Naive B cell (primary cell): ENCODE measurements around the gene TBP. TPM values are rescaled to one million over a fixed set of nuclear protein-coding genes. Genes with fewer than 3 reads are reported as not detected.
"Not testable (repeated sequence)": the region's sequence is repeated elsewhere in the genome, so short reads cannot be mapped to it uniquely, and the experiment has no call there.

Experiments used
- ATAC-seq, 2 donors: fragments of 150-1000 bp; cut with Tn5 transposase; 2 replicates each; pipeline ENCODE4 v1.10.0; 2021; ENCODE audit warnings: low read depth in 2 of 2, mild to moderate bottlenecking in 2 of 2, moderate library complexity in 2 of 2
- DNase-seq: peaks from one replicate; pipeline ENCODE4 v3.0.0; 2022
- H3K27ac Mint-ChIP-seq, 6 donors: one replicate each; pipeline ENCODE4 v1.8.0; 2020 to 2022; ENCODE audit warnings: mild to moderate bottlenecking in 6 of 6, mixed read lengths in 6 of 6, moderate library complexity in 5 of 6, inconsistent platforms in 2 of 6
- H3K27me3 Mint-ChIP-seq, 3 donors: one replicate each; pipeline ENCODE4 v1.8.0; 2021 to 2022; ENCODE audit warnings: mixed read lengths in 3 of 3, mild to moderate bottlenecking in 1 of 3
- H3K36me3 Mint-ChIP-seq, 2 donors: one replicate each; pipeline ENCODE4 v1.8.0; 2020 to 2022; ENCODE audit warnings: mixed read lengths in 2 of 2, inconsistent platforms in 1 of 2, mild to moderate bottlenecking in 1 of 2
- H3K4me1 Mint-ChIP-seq, 3 donors: one replicate each; pipeline ENCODE4 v1.8.0; 2020 to 2022; ENCODE audit warnings: mixed read lengths in 3 of 3, inconsistent platforms in 1 of 3, mild to moderate bottlenecking in 1 of 3, moderate library complexity in 1 of 3
- H3K4me3 Mint-ChIP-seq, 8 donors: one replicate each; pipeline ENCODE4 v1.8.0; 2020 to 2022; ENCODE audit warnings: mild to moderate bottlenecking in 8 of 8, mixed read lengths in 8 of 8, moderate library complexity in 8 of 8, inconsistent platforms in 2 of 8
- H3K9me3 Mint-ChIP-seq, 7 donors: one replicate each; pipeline ENCODE4 v1.8.0; 2020 to 2022; ENCODE audit warnings: mixed read lengths in 7 of 7, mild to moderate bottlenecking in 5 of 7, inconsistent platforms in 2 of 7, moderate library complexity in 1 of 7
- polyA plus RNA-seq, 6 donors: library from polyadenylated mRNA; unstranded; fragments of 300-500 nt; fragmentation: Illumina TruSeq; gene quantifications; one replicate each; pipeline ENCODE4 v1.2.3, GENCODE V29; 2021; ENCODE audit warnings: low read depth in 6 of 6

The TBP gene
- polyA plus RNA-seq, 6 donors from 2014 or later = 16.3 to 24.0 (median 19.3) TPM

- H3K9me3 Mint-ChIP-seq = peaks cover 18 to 57% (median 35%) of the 10 kb centered on the region in 7 donors
- ATAC-seq = no peak
- H3K27me3 Mint-ChIP-seq = peaks cover 25 to 42% (median 41%) of the 10 kb centered on the region in 3 donors
These were observed 36.6 kb downstream of the TBP start for GRCh38 chr6:170590725-170591124.

DNA sequence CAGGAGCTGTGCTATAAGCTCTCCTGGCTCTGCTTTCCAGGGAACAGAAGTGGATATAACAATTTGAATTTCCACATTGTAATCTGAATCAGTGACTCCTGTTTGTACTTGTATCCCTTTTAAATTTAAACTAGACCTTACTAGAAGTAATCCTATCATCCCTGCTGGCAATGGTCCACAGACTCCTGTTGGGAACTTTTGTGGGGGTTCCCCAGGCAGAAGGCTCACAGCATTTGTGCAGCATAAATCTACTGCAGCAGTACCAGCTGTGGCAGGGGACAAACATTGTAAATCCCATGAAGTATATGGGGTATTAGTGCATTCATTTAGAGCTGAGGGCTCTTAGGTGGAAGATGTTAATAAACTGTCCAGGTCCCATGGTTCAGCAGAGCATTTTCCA, 42.3 kb downstream of the TBP start:
- peaks cover 16 to 23% of the 10 kb centered on the region in 2 donors for H3K36me3 Mint-ChIP-seq
- peaks cover 12 to 36% (median 23%) of the 10 kb centered on the region in 7 donors for H3K9me3 Mint-ChIP-seq
- H3K4me3 Mint-ChIP-seq = no peak overlapping the region
- H3K27ac Mint-ChIP-seq = no peak overlapping the region
- no peak for DNase-seq
- H3K4me1 Mint-ChIP-seq = no peaks in the 10 kb centered on the region
- no peak for ATAC-seq
- peaks cover 38 to 45% (median 43%) of the 10 kb centered on the region in 3 donors for H3K27me3 Mint-ChIP-seq

More at GRCh38 chr6:170590725-170591124, 36.6 kb downstream of the TBP start:
- peaks cover 27 to 34% of the 10 kb centered on the region in 2 donors for H3K36me3 Mint-ChIP-seq
- H3K4me3 Mint-ChIP-seq = no peak overlapping the region
- no peak overlapping the region for H3K27ac Mint-ChIP-seq
- no peak for DNase-seq
- H3K4me1 Mint-ChIP-seq = no peaks in the 10 kb centered on the region

GRCh38 chr6:170597278-170597677, 43.1 kb downstream of the TBP start:
- Mint-ChIP-seq H3K27ac (no peak overlapping the region), H3K4me1 (no peaks in the 10 kb centered on the region), H3K9me3 (peaks cover 5 to 27% (median 15%) of the 10 kb centered on the region in 7 donors), H3K4me3 (no peak overlapping the region), H3K36me3 (peaks cover 8 to 14% of the 10 kb centered on the region in 2 donors), H3K27me3 (peaks cover 34 to 39% (median 36%) of the 10 kb centered on the region in 3 donors)
- ATAC-seq = no peak
- no peak for DNase-seq

DNA sequence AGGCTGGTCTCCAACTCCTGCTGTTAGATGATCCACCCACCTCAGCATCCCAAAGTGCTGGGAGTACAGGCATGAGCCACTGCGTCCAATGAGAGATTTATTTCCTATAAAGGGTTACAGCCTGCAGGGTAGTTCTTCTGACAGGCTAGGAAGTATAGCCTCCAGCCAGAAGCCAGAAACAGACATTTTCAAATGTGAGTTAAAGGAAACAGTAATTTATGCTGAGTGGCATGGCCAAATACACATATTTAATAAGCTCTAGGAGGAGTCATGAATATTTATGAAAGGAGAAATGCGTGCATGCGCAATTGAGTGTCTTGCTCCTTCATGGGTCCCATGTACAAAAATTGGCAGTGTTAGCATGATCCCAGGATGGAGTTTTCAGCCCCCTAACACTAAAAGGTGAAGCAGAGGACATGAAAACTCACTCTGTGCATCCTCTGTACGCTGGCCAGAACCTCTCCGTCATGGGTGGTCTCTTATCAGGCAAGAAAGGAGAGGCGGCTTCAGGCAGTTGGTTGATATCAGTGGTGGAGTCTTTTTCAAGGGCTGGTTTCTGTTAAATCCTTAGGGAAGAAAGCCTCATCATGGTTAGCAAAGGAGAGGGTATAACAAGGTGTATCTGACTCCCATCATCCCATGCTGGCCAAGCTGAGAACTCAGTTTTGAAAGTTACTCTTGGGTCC, 51.5 kb downstream of the TBP start:
- Mint-ChIP-seq H3K4me3 (no peak overlapping the region), H3K4me1 (no peaks in the 10 kb centered on the region), H3K27me3 (peaks cover 50 to 61% (median 58%) of the 10 kb centered on the region in 3 donors), H3K9me3 (peaks cover 0 to 5% (median 2%) of the 10 kb centered on the region in 7 donors), H3K36me3 (no peaks in the 10 kb centered on the region), H3K27ac (no peak overlapping the region)
- DNase-seq (no peak), ATAC-seq (no peak)

- H3K27ac Mint-ChIP-seq, H3K4me1 Mint-ChIP-seq, H3K9me3 Mint-ChIP-seq, H3K36me3 Mint-ChIP-seq, ATAC-seq, DNase-seq, H3K4me3 Mint-ChIP-seq: not testable (repeated sequence)
- peaks cover 50 to 54% (median 54%) of the 10 kb centered on the region in 3 donors for H3K27me3 Mint-ChIP-seq
These were observed 55.1 kb downstream of the TBP start for GRCh38 chr6:170609225-170609624.

GRCh38 chr6:170612256-170612804, 58.2 kb downstream of the TBP start:
- H3K27ac Mint-ChIP-seq, DNase-seq, H3K36me3 Mint-ChIP-seq, H3K9me3 Mint-ChIP-seq, H3K4me1 Mint-ChIP-seq: not testable (repeated sequence)
- Mint-ChIP-seq H3K4me3 (peak overlapping the region in 5 of 8 donors; percentile 52 to 71 (median 56)), H3K27me3 (peaks cover 30 to 35% (median 35%) of the 10 kb centered on the region in 3 donors)
- ATAC-seq = peak; percentile 94 to 98

DNA sequence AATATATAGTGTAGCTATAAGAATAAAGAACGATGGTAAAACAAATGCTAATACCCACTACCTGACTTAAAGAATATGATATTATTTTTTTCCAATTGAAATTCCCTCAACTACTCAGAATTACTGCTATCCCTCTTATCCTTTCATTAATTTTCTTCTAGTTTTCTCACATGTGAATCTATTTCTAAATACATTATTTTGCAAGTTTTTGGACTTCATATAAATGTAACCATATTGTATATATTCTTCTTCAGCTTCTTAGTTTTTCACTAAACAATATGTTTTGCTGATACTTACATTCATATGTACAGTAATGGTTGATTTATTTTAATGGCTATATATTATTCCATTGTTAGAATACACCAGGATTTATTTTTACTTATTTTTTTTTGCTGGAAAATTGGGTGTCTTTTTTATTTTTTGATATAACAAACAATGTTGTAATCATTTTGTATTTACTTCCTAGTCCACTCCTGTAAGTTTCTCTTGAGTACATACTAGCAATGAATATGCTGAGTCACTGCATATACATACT, 61.9 kb downstream of the TBP start:
- H3K36me3 Mint-ChIP-seq, H3K27me3 Mint-ChIP-seq, H3K9me3 Mint-ChIP-seq, H3K4me1 Mint-ChIP-seq, ATAC-seq, H3K4me3 Mint-ChIP-seq, H3K27ac Mint-ChIP-seq, DNase-seq: not testable (repeated sequence)

Other genes starting within 250 kb of the TBP start
- gene FAM120B, start 247.6 kb upstream of the TBP start, polyA plus RNA-seq = 10 to 100 TPM in 5 of 6 donors, 1 to 10 TPM in 1; 8.3 to 35.2 (median 27.5) TPM
- gene PSMB1, start 1.1 kb upstream of the TBP start, polyA plus RNA-seq = 100 to 1,000 TPM; 389 to 612 (median 483) TPM
- gene PDCD2, start 30.3 kb downstream of the TBP start, polyA plus RNA-seq = 100 to 1,000 TPM; 108 to 122 (median 114) TPM